ENCODE results near the gene FGGY. TPM values are rescaled to one million over a fixed set of nuclear protein-coding genes. Genes with fewer than 3 reads are reported as not detected.
A peak's percentile ranks its signal among the peaks of the same experiment; 100 is the strongest.
"Not testable (repeated sequence)": the region's sequence is repeated elsewhere in the genome, so short reads cannot be mapped to it uniquely, and the experiment has no call there.

FGGY gene
- total RNA-seq, 1 donor from 2014 or later: 34.4 TPM

- DNase-seq (ENCODE audit: low spot score): no peak
Observed at GRCh38 chr1:59732214-59732955, 435.5 kb downstream of the FGGY start.

DNA sequence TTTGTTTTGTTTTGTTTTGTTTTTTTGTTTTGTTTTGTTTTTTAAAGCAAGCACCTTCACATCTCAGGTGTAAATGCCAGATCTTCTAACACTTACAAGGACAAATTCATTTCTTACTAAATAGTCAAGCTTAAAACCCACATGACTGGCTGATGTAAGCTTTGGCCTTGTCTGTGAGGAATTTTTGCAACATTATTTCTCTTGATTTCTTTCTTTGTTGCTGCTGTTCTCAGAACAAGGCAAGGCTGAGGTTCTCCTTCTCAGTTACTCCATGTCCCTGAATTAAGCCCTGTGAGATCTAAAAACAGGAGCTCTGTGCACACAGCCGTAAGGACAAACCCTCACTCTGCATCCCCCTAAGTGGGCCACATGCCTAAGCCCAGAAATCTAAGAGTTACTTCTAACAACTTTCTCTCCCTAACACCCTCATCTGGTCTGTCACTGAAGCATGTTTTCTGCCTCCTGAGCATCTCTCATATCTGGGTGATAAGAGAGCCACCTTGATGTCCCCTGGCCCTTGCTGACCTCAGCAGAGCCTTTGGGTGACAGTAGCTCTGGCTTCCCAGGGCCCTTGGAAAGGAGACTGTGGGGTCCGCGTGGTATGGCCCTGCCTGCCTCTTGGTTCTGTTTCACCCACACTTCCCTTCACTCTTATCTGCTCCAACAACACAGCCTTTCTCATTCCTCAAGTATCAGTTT lies 436.7 kb downstream of the FGGY start:
- DNase-seq (ENCODE audit: low spot score): peak; percentile 55

- DNase-seq (ENCODE audit: low spot score): not testable (repeated sequence)
Observed at GRCh38 chr1:59735927-59736326, 439.0 kb downstream of the FGGY start.

DNA sequence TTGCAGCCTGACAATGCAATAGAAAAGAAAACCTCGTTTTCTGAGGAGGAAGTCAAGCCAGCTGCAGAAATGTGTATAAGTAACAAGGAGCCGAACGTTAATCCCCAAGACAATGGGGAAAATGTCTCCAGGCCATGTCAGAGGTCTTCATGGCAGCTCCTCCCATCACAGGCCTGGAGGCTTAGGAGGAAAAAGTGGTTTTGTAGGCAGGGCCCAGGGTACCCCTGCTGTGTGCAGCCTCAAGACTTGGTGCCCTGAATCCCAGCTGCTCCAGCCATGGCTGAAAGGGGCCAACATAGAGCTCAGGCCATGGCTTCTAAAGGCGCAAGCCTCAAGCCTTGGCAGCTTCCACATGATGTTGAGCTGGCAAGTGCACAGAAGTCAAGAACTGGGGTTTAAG lies 439.9 kb downstream of the FGGY start:
- DNase-seq (ENCODE audit: low spot score): no peak

DNA sequence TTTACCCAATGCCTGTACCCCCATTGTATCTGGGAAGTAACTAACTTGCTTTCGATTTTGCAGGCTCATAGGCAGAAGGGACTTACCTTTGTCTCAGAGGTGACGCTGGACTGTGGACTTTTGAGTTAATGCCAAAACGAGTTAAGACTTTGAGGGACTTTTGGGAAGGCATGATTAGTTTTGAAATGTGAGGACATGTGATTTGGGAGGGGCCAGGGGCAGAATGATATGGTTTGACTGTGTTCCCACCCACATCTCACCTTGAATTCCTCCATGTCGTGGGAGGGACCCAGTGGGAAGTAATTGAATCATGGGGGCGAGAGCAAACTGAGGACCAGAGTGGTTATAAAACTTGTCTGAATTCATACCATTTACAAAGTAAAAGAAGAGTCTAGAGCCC lies 440.7 kb downstream of the FGGY start:
- no peak for DNase-seq (ENCODE audit: low spot score)

GRCh38 chr1:59738152-59738551 lies 441.3 kb downstream of the FGGY start:
- DNase-seq (ENCODE audit: low spot score): no peak

- no peak for DNase-seq (ENCODE audit: low spot score)
Observed at GRCh38 chr1:59738591-59739015, 441.7 kb downstream of the FGGY start.

DNA sequence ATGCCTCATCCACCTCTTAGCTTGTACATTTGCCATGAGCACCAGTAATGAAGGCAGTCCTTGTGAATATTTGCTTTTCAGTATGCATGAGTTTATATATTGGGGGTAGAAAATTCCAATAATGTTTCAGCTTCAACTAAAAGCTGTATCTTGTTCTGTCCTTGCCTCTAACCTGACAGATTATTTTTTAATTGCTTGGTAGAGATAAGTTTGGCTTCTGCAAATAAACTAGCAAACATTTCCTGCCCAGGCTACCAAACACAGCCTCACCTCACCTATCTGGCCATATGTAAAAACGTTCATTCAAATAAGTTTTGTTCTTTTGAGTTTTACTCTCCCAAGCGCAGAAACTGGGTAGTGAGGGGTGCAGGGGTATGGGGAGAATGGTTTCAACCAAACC lies 442.2 kb downstream of the FGGY start:
- DNase-seq (ENCODE audit: low spot score): no peak

DNA sequence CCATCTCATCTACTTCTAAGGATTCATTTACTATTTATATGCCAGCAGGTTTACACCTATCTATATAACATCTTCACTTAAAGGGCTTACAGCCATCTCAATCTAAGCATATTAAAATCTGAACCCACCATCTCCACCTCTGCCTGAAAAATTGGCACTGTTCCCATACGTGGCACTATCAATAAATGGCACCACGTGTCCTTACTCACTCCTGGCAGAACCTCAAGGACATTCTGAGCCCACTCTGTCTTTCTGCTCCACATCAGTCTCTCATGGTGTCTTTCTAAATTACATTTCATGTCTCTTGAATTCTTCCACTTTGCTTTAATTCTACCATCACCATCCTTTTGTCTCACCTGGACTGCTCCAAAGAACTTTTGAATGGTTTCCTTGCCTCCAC lies 445.6 kb downstream of the FGGY start:
- no peak for DNase-seq (ENCODE audit: low spot score)

DNA sequence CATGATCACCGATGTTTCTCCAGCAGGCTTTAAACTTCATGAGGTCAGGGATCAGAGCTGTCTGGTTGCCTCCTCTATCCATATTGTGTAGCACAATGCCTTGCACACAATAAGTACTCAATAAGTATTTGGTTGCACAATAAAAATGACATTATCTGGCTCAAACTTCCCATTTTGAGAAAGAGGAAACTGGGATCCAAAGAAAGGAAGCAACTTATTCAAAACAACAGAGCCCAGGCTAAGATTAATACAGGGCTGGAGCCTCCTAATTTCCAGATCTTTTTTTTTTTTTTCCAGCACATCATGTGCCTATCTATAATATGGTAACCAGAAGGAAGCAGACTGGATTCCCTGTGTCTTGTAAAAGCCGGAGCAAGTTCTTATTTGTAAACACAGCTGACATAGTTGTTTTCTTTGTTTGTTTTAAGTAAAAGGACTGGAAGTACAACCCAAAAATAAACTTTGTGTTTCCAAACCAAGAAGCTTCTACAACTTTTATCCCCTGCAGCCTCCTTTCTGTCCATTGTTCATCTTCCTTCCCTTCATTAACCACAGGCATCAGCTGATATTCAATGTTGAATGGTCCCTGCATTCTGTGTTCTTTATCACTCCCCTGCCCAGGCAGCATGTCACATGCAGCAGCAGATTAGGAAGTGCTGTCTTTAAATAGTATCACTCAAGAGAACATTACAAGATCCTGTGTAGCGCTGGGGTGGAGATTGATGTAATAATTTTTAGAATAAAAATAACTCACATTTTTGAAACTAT lies 446.6 kb downstream of the FGGY start:
- no peak for DNase-seq (ENCODE audit: low spot score)

- peak; percentile 93 for DNase-seq (ENCODE audit: low spot score)
Observed at GRCh38 chr1:59747420-59748024, 450.6 kb downstream of the FGGY start.

DNA sequence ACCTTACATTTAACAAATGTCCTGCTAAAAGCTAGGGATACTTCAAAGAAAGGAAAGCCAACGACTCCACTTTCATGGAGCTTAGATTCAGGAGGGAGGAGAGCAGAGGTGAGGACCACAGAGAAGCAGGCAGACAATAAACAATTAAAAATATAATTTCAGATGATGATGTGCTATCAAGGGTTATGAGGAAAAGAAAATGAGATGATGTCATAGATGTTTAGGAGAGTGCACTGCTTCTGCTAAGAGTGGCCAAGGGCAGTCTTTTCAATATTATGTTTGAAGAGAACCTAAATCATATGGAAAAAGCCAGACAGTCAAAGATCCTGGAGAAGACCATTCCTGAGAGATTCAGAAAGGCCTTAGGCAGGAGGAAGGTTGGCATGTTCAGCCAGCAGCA lies 451.2 kb downstream of the FGGY start:
- DNase-seq (ENCODE audit: low spot score): no peak

DNA sequence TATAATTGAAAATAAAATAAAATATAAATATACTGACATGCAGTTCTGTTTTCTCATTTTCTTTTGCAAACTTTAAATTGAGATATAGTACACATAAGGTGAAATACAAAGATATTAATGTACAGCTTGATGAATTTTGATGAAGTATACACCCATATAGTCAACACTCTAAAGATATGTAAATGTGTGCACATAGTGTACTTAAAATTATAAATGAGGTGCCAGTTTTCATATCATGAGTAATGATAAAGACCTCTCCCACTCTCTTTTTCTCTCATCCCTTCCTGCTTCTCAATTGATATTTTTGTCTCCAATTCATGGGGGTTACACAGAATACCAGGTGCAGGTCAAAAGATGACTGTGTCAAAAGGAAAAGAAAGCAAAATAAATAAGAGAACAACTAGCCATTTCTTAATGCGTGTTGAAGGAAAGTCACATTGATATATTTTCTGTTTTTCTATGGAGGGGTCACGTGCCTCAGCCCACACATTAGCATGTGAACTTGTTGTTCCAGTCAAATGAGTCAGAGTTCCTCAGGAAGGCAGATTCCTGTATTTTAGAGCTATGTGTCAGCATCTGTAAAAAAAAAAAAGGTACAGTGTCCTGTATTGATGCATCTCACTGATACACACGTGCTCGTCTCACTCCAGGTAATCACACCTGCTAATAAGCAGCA lies 453.6 kb downstream of the FGGY start:
- peak; percentile 65 for DNase-seq (ENCODE audit: low spot score)

DNA sequence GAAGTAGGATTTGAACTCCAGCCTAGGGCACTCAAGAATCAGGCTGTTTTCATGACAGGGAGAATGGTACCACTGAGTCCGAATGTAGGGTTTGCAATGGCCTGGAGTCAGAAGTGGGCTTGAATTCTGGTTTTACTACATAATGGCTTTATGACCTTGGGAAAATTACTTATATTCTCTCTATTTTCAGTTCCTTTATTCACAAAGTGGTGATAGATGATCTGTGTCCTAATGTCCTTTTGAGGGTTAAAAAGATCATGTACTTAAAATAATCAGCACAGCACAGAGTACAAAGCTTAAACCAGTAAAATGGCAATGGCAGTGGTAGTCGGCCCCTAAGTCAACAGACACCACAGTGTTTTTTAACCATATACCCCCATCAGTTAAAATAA lies 454.1 kb downstream of the FGGY start:
- no peak for DNase-seq (ENCODE audit: low spot score)

GRCh38 chr1:59751801-59752200 lies 454.9 kb downstream of the FGGY start:
- no peak for DNase-seq (ENCODE audit: low spot score)

GRCh38 chr1:59752556-59753414 lies 455.9 kb downstream of the FGGY start:
- DNase-seq (ENCODE audit: low spot score): no peak

GRCh38 chr1:59755069-59755685 lies 458.3 kb downstream of the FGGY start:
- DNase-seq (ENCODE audit: low spot score): no peak

- DNase-seq (ENCODE audit: low spot score): no peak
Observed at GRCh38 chr1:59757197-59757747, 460.4 kb downstream of the FGGY start.

GRCh38 chr1:59759156-59759925 lies 462.4 kb downstream of the FGGY start:
- peak; percentile 91 for DNase-seq (ENCODE audit: low spot score)

All from umbilical cord (tissue), 2 donors.